Fibroblast of mammary gland (primary cell): ENCODE results near the gene MIF4GD.
A peak's percentile ranks its signal among the peaks of the same experiment; 100 is the strongest.

Experiments
- DNase-seq: peaks from one replicate; pipeline ENCODE4 v3.0.0-alpha.2; 2010; ENCODE audit warnings: low read depth
- H3K4me3 ChIP-seq: 2 replicates; pipeline ENCODE4 v1.5.1; 2011; ENCODE audit warnings: low read depth, mild to moderate bottlenecking, low read length, moderate library complexity; ENCODE audit not compliant: control insufficient read depth
- CTCF ChIP-seq: conservative IDR thresholded peaks from 2 replicates; pipeline ENCODE4 v1.5.1; 2011; ENCODE audit warnings: low read depth, low read length, inconsistent platforms; ENCODE audit not compliant: control insufficient read depth, insufficient read depth

The MIF4GD gene

DNA sequence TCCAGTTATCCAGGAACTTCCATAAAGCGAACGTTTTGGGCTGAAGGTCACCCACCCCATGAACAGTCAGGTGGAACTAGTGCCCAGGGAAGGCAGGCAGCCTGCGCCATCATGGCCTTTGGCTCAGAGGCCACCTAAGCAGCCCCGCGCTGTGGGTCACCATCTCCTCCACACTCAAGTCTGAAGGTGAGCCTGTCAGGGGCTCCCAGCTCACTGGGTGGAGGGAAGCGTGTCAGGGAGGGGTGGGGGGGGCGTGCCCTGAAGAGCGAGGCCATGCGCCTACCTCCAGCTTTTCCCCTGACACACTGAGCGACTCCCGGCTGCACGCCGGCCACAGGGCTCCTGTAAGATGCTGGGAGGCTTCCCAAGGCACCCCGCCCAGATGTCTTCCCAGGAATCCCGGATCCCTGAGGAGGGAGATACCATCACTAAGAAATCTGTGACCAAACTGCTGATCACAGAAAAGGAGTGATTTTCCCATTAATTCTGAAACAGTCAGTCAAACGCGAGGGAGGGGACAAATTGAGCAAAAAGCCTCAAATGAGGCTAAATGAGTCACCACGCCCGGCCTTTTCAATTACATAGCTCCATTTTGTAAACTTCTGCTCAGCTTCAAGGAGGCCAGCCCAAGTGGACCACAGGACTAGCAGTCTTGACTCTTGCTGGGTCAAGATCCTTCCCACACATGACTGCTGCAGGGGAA lies 44.7 kb upstream of the MIF4GD start:
- TF ChIP-seq CTCF = no peak
- H3K4me3 ChIP-seq = no peak overlapping the region
- peak; percentile 59 for DNase-seq

- no peak overlapping the region for H3K4me3 ChIP-seq
- TF ChIP-seq CTCF = no peak
- DNase-seq = no peak
Observed at GRCh38 chr17:75313941-75314551, 43.0 kb upstream of the MIF4GD start.

GRCh38 chr17:75308732-75309629 lies 38.0 kb upstream of the MIF4GD start:
- TF ChIP-seq CTCF = no peak
- DNase-seq = no peak
- no peak overlapping the region for H3K4me3 ChIP-seq

GRCh38 chr17:75307957-75308731 lies 37.1 kb upstream of the MIF4GD start:
- DNase-seq = no peak
- no peak overlapping the region for H3K4me3 ChIP-seq
- no peak for TF ChIP-seq CTCF

DNA sequence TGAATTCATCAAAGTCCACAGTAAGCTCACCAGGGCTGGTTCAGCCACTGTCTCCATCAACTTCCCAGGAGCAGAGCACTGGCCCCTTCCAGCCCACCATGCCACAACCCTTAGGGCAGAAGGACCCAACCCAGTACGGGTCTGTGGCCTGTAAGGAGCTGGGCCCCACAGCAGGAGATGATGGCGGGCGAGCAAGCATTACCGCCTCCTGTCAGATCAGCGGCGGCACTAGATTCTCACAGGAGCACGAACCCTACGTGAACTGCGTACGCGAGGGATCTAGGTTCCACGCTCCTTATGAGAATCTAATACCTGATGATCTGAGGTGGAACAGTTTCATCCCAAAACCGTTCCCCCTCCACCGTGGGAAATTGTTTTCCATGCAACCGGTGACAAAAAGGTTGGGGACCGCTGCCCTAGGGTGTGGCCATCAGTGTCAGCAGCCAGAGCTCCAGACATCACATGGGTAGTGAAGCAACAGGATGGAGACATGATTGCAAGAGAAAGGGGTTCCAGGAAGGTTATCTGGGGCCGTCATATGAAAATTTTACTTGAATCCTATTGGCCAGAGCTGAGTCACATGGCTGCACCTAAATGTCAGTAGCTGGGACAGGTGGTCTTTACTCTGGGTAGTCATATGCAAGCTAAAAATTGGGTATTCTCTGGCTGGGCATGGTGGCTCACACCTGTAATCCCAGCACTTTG lies 30.6 kb upstream of the MIF4GD start:
- TF ChIP-seq CTCF = no peak
- DNase-seq = no peak
- no peak overlapping the region for H3K4me3 ChIP-seq

DNA sequence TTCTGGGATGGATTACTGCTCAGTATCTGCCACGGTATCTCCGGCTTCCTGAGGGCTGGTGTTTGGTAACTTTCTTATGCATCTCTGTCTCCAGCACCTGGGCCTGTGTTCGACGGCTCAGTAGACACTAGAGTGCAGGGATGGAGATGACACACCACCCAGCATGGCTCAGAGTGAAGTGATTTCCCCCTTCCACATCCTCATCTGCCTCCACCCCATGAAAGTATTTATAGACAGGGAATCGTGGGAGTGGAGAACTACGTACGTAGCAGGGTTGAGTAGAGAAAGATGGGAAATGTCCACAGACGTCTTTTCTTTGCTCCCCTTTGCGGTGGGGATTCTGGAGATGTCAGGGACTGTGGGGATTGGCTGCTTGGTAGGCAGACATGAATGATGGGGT lies 30.0 kb upstream of the MIF4GD start:
- TF ChIP-seq CTCF = no peak
- no peak for DNase-seq

More for the DNA sequence above, 30.0 kb upstream of the MIF4GD start:
- no peak overlapping the region for H3K4me3 ChIP-seq
